HAP-1 (cell line): ENCODE data around the gene HSPG2.

ENCODE experiments used
- DNase-seq, 2 experiments: peaks; one replicate each; pipeline ENCODE4 v3.0.0-alpha.2; 2016 to 2020; ENCODE audit warnings: low spot score in 2 of 2
- H3K27me3 ChIP-seq: fragments of 250-450 bp; sonication (Bioruptor Pico); 2 replicates; pipeline ENCODE4 v1.5.1; 2020; ENCODE audit warnings: low read depth, mild to moderate bottlenecking, moderate library complexity
- H3K36me3 ChIP-seq: fragments of 250-450 bp; sonication (Bioruptor Pico); replicated peaks from 2 replicates; pipeline ENCODE4 v1.5.1; 2020; ENCODE audit warnings: mild to moderate bottlenecking
- H3K4me1 ChIP-seq: fragments of 250-450 bp; sonication (Bioruptor Pico); 2 replicates; pipeline ENCODE4 v1.5.1; 2020; ENCODE audit warnings: mild to moderate bottlenecking
- H3K4me3 ChIP-seq: fragments of 250-450 bp; sonication (Bioruptor Pico); 2 replicates; pipeline ENCODE4 v1.5.1; 2020; ENCODE audit warnings: mild to moderate bottlenecking, moderate library complexity
- H3K9me3 ChIP-seq: fragments of 250-450 bp; sonication (Bioruptor Pico); 2 replicates; pipeline ENCODE4 v1.5.1; 2020; ENCODE audit warnings: mild to moderate bottlenecking, moderate library complexity
- in situ Hi-C: fragments of 300-500 bp; cut with MboI; formaldehyde crosslinking; loops from 3 replicates; pipeline ENCODE4 v1.14.3; 2020; ENCODE audit warnings: low sequenced_read_pairs, inconsistent platforms, mixed read lengths

The HSPG2 gene

DNA sequence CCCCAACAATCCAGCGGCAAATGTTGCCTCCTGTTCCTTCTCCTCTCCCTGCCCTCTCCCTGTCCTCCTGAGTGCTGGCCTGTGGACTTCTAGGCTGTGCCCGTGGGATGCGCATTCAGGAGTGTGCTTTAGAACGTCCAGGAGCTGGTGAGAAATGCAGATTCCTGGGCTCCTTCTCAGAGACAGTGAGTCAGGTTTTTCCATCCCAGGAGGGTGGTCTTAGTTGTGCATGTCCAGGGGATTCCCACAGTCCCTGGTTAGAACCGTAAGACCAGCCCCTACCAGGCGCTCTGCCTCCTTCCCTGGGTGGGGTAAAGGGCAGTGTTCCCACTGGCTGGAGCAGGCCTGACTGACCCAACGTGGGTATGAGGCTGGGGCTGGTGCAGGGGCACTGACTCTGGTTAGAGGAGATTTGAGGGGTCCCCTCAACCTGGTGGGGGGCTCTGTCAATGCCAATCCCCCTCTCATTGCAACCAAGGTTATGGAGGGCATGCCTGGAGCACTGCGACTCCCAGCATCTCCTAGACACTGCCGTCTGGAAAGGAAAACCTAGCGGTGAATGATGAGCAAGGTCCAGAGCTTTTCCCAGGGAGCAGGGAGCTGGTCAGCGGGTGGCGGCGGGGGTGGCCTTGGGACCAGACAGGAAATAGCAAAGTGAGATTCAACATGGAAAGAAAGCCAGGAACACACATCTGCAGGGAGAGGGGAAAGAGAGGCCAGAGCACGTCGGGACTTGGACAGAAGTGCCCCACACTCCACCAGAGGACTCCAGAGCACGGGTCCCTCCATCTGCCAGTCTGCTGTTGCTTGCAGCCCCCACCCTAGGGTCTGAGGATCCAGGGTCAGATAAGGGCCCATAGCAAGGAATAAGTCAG lies 38.5 kb downstream of the HSPG2 start:
- Histone ChIP-seq H3K27me3 (no peaks in the 10 kb centered on the region), H3K4me1 (no peaks in the 10 kb centered on the region)
- in situ Hi-C loops: no loop called here

DNA sequence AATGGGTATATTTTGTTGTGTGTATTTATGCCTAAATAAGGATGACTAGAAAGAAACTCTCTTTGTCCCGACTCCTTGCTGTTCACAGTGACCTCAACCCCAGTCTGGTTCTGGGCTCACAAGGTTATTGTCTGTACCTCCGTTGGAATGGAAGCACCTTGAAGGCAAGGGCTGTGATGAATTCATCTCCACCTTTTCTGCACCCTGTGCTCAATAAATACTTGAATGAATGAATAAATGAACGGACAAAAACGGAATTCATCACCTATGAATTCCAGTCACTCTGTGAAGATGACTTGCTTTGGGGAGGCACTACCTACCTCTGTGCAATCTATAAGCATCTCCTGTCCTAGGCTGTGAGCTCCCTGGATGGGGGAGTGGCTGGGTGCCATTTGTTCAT lies 39.3 kb downstream of the HSPG2 start:
- H3K4me1 ChIP-seq: no peaks in the 10 kb centered on the region
- no peak overlapping the region for H3K4me3 ChIP-seq
- in situ Hi-C loops: no loop called here
- H3K9me3 ChIP-seq: no peaks in the 10 kb centered on the region
- H3K36me3 ChIP-seq: 0 out of 2 replicates have a peak, but pooled peaks cover 5% of the 10 kb centered on the region
- no peak for DNase-seq
- H3K27me3 ChIP-seq: no peaks in the 10 kb centered on the region

More for the DNA sequence above, 38.5 kb downstream of the HSPG2 start:
- DNase-seq: no peak
- no peak overlapping the region for H3K4me3 ChIP-seq
- no peaks in the 10 kb centered on the region for H3K9me3 ChIP-seq
- H3K36me3 ChIP-seq: 0 out of 2 replicates have a peak, but pooled peaks cover 5% of the 10 kb centered on the region

DNA sequence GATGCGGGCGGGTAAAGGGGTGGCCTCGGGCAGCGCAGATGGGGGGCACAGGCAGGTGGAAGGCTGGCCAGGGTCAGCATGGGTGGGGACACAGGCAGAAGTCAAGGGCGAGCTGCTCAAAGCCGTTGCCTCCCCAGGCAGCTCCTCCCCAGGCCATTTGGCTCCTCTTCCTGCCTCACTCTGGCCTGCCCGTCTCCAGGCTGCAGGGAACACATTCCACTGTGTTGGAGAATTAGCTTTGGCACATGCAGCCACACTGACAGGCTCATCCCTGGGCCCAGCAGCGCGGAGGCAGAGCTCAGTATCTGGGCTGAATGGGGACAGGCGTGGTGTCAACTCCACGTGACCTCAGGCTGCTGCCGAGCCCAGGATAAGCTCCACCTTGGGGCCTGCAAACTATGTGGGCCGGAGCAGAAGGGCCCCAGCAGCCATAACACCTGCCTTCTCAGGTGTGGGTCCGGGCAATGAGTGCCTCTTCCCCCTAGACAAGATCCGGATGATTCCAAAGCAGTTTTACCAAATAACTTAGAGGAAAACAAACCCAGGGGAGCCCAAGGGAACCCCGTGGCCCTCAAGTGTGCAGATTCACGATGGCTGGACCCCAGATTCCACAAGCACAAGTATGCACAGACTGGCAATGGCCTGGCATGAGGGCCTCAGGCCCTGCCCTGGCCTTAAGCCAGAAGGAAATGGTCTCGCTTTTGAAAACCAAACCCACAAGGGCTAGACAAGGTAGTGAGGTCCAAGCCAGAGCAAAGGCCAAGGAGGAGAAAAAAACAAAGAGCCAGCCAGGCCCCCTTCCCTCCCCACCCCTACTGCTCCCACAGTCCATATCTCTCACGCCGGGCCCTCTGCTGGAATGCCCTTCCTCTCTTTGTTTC lies 40.2 kb downstream of the HSPG2 start:
- no peak for DNase-seq
- in situ Hi-C loops: no loop called here

DNA sequence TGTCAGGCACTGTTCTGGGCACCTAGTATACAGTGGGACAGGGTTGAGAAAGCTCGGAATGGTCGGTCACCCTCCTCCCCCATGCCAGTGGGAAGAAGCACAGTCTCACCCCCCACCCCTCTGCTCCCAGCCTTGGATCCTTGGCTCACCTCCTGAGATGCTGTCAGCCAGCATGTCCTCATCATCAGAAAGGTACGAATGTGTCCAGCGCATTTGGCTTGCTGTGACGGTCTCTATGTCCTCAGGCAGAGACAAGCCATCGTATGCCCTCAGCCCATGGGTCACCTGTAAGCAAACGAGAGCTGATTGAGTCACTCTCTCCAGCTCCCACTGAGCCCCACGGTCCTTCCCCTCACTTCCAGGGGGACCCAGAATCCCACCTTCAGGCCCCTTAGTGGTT lies 41.1 kb downstream of the HSPG2 start:
- Histone ChIP-seq H3K9me3 (no peaks in the 10 kb centered on the region), H3K27me3 (no peaks in the 10 kb centered on the region), H3K4me1 (no peaks in the 10 kb centered on the region), H3K36me3 (peaks cover 5% of the 10 kb centered on the region; the same call in 1 of the 2 replicates), H3K4me3 (no peak overlapping the region)
- in situ Hi-C loops: no loop called here
- no peak for DNase-seq

More for the DNA sequence above, 40.2 kb downstream of the HSPG2 start:
- 0 out of 2 replicates have a peak, but pooled peaks cover 5% of the 10 kb centered on the region for H3K36me3 ChIP-seq
- H3K4me3 ChIP-seq: no peak overlapping the region
- H3K27me3 ChIP-seq: no peaks in the 10 kb centered on the region
- no peaks in the 10 kb centered on the region for H3K4me1 ChIP-seq
- H3K9me3 ChIP-seq: no peaks in the 10 kb centered on the region

DNA sequence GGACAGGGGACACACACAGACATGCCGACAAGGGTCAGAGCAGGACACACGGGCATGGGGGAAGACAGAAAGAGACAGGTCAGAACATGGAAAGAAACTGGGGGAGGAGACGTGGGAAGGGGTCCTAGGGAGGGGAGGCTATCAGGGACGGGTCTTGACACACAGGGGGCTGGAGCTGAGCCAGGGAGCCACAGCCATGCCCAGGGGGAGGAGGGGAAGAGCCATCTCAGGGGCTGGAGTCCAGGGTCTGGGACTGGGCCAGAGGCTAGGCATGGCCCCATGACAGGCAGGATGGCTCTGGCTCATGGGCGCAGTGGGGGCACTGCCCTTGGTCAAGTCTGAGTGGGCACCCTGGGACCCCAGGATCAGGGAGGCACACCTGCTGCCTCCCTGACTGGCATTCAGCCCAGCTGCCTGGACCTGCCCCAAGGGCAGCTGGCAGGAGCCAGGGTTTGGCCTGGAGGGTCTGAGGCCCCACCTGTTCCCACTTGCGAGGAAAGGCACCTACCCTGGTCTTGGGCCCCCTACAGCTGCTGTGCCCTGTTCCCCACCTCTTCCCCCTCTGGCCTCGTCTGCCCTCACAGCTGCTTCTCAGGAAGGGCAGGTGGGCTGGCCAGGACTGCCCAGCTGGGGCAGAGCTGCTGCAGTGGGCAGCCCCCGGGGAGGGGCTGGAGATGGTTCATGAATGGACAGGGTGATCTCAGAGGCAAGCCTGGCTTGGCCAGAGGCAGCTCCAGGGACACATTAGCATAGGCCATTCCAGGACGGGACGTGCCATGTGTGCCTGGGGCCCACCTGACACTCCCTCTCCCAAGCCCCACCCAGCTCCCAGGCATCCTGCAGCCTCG lies 42.9 kb downstream of the HSPG2 start:
- Histone ChIP-seq H3K36me3 (peaks cover 5% of the 10 kb centered on the region), H3K4me1 (no peaks in the 10 kb centered on the region), H3K4me3 (no peak overlapping the region), H3K27me3 (no peaks in the 10 kb centered on the region), H3K9me3 (no peaks in the 10 kb centered on the region)
- in situ Hi-C loops: no loop called here
- DNase-seq: no peak

DNA sequence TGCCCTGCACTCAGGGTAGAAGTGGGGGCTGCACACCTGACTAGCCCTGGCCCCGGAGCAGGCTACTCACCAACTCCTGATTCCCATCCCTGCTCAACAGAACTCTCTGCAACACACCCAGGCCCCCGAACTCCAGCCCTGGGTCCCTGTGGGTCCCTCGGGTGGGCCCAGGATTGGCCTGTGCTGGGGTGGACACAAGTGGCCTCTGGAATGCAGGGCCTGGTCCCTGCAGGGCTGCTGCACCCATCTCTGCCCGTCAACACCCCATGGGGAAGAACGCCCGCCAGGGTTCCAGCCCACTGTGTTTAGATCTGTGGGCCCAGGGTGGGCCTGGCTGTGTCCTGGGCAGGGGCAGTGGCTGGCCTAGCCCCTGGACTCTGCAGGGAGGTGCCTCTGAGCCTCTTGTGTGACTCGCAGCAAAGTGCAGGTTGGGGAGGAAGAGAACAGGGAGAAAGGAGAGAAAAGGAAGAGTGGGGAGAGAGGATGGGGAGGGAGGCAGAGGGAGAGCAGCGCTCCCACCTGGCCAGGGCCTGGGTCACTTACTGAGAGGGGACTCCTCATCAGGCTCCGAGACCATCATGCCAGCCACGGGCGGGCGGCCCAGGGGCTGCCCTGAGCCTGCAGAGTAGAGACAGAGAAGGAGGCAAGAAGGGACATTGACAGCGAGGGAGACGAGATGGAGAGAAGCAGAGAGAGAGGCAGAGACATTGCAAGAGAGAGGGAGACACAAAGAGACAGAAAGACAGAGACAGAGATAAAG lies 43.9 kb downstream of the HSPG2 start:
- H3K4me3 ChIP-seq: no peak overlapping the region
- H3K27me3 ChIP-seq: no peaks in the 10 kb centered on the region
- DNase-seq: no peak
- in situ Hi-C loops: no loop called here
- H3K4me1 ChIP-seq: no peaks in the 10 kb centered on the region
- peaks cover 5% of the 10 kb centered on the region for H3K36me3 ChIP-seq
- no peaks in the 10 kb centered on the region for H3K9me3 ChIP-seq

DNA sequence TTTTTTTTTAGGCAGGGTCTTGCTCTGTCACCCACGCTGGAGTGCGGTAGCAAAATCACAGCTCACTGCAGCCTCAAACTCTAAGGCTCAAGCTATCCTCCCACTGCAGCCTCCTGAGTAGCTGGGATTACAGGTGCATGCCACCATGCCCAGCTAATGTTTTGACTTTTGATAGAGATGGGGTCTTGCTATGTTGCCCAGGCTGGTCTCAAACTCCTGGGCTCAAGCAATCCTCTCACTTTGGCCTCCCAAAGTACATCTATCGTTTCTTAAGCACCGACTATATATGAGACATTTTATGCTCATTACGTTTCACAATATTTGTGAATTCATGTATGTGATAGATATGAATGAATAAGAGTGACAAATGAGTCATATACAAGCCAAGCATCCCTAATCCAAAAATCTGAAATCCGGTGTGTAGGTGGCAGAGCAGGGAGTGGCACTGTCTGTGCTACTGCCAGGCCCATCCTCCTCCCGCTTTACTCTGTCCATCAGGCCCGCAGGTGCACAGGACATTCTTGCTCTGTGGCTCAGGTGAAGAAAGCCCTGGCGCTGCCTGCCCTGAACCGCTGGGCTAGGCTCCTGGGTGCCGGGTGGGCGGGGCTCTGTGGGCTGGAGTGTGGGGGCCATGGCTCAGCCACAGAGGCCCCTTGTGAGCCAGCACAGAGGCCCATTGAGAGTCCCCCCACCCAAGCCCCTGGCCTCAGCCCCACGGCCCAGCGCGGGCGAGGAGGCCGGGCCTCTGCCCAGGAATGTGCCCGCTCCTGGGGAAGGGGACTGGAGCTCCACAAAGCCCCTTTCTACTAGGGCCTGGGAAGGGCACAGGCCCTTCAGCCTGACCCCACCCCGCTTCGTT lies 45.3 kb downstream of the HSPG2 start:
- Histone ChIP-seq H3K4me3 (no peak overlapping the region), H3K4me1 (no peaks in the 10 kb centered on the region), H3K27me3 (no peaks in the 10 kb centered on the region), H3K9me3 (no peaks in the 10 kb centered on the region), H3K36me3 (peaks cover 5% of the 10 kb centered on the region)
- DNase-seq: no peak
- in situ Hi-C loops: no loop called here

DNA sequence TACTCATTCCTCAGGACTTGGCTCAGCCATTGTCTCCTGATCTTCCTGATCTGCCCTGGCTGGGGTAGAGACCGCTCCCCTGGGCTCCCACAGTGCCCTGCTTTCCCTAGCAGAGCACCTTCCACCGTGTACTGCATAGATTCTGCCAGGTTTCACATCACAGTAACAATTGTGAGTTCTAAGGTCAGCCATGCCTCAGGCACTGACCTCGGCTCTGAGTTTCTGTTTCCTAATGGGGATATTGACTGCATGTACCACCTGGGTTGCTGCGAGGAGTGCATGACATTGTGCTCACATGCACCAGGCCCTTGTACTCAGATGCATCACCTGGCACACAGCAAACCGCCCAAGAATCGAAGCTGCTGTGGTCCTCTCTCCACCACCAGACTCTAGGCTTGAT lies 46.0 kb downstream of the HSPG2 start:
- Histone ChIP-seq H3K36me3 (peaks cover 5% of the 10 kb centered on the region), H3K4me3 (no peak overlapping the region), H3K4me1 (no peaks in the 10 kb centered on the region), H3K27me3 (no peaks in the 10 kb centered on the region), H3K9me3 (no peaks in the 10 kb centered on the region)
- in situ Hi-C loops: no loop called here
- no peak for DNase-seq

DNA sequence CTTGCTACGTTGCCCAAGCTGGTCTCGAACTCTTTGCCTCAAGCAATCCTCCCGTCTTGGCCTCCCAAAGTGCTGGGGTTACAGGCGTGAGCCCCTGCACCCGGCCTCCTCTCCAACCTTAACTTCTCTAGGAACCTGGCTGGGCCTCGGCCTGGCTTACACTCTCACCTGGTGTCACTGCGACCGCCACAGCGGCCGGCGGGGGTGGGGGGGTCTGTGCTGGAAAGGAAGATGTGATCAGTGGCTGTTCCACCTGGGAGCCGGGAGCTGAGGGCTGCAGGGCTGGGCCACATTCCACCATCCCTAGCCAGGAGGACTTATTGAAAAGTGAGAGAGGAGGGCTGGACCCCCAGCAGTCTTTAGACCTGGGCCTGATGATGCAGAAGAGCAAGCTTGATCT lies 48.6 kb downstream of the HSPG2 start:
- H3K36me3 ChIP-seq: no peaks in the 10 kb centered on the region; the same call in none of the 2 replicates
- in situ Hi-C loops: no loop called here
- H3K9me3 ChIP-seq: no peaks in the 10 kb centered on the region
- H3K4me3 ChIP-seq: no peak overlapping the region
- no peaks in the 10 kb centered on the region for H3K27me3 ChIP-seq
- H3K4me1 ChIP-seq: no peaks in the 10 kb centered on the region
- DNase-seq: no peak

DNA sequence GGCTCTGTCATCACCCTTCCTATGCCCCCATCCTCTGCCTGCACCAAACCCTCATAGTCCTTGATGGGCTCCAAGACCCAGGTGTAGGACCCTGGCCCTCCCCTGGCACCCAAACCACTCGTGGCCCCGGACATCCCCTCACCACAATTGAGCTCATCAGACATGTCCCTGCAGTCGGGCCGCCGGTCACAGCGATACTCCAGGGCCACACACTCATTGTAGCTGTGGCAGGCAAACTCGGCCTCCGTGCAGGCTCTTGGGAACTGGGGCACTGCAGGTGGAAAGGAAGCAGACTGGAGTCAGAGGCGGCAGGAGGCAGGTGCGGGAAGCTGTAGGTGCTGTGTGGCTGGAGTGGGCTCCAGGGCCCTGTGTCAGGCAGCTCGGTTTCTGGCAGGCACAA lies 49.3 kb downstream of the HSPG2 start:
- DNase-seq: no peak
- in situ Hi-C loops: no loop called here
- no peaks in the 10 kb centered on the region; the same call in none of the 2 replicates for H3K36me3 ChIP-seq

DNA sequence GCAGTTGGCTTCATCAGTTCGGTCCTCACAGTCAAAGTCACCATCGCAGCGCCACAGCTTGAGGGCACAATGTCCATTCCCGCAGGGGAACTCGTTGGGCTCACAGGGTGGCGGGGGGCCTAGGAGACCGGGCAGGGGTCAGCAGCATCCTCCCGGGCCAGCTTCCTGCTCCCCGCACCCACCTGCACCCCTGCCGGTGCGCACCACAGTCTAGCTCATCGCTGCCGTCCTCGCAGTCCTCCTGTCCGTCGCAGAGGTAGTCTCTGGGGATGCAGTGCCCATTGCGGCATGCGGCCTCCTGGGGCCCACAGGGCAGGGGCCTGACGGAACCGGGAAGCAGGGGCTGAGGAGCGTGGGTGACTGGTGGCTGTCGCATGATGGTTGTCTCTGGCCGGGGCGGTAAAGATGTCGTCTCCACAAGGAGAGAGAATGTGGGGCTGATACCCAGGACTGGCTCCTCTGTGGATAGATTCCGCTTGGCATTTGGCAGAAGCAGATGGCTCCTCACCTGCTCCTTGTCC lies 49.8 kb downstream of the HSPG2 start:
- no peaks in the 10 kb centered on the region for H3K4me1 ChIP-seq
- H3K9me3 ChIP-seq: no peaks in the 10 kb centered on the region
- no peak overlapping the region for H3K4me3 ChIP-seq
- H3K36me3 ChIP-seq: no peaks in the 10 kb centered on the region; the same call in none of the 2 replicates
- in situ Hi-C loops: no loop called here
- H3K27me3 ChIP-seq: no peaks in the 10 kb centered on the region
- no peak for DNase-seq

More for the DNA sequence above, 49.3 kb downstream of the HSPG2 start:
- Histone ChIP-seq H3K27me3 (no peaks in the 10 kb centered on the region), H3K9me3 (no peaks in the 10 kb centered on the region), H3K4me1 (no peaks in the 10 kb centered on the region), H3K4me3 (no peak overlapping the region)
